Left ventricle myocardium superior (tissue), 1 donor: Measurements from ENCODE around the gene PEAK1. TPM values are rescaled to one million over a fixed set of nuclear protein-coding genes. Genes with fewer than 3 reads are reported as not detected.
"Not testable (repeated sequence)": the region's sequence is repeated elsewhere in the genome, so short reads cannot be mapped to it uniquely, and the experiment has no call there.

Source experiments
- ATAC-seq: fragments of 200-7000 bp; cut with Tn5 transposase; one replicate; pipeline ENCODE4 v1.9.1; 2020; ENCODE audit warnings: mild to moderate bottlenecking, moderate library complexity
- DNase-seq: peaks from one replicate; pipeline ENCODE4 v3.0.0-alpha.2; 2020
- intact Hi-C: fragments of 100-400 bp; cut with micrococcal nuclease; formaldehyde crosslinking; loops from one replicate; pipeline ENCODE4 v1.11.0; 2022
- total RNA-seq: library from RNA; stranded (reverse); fragmentation: NEBNext Ultra II Directional; extraction: Animal tissue kit (Norgen Biotek cat#: 25700); gene quantifications from one replicate; pipeline ENCODE4 v1.2.1, GENCODE V29; 2021
- donor health status: DM: no; HTN: yes; CAD: no; lungs with severe emphysema.

Gene PEAK1
- total RNA-seq, 1 donor from 2014 or later = 67.4 TPM

DNA sequence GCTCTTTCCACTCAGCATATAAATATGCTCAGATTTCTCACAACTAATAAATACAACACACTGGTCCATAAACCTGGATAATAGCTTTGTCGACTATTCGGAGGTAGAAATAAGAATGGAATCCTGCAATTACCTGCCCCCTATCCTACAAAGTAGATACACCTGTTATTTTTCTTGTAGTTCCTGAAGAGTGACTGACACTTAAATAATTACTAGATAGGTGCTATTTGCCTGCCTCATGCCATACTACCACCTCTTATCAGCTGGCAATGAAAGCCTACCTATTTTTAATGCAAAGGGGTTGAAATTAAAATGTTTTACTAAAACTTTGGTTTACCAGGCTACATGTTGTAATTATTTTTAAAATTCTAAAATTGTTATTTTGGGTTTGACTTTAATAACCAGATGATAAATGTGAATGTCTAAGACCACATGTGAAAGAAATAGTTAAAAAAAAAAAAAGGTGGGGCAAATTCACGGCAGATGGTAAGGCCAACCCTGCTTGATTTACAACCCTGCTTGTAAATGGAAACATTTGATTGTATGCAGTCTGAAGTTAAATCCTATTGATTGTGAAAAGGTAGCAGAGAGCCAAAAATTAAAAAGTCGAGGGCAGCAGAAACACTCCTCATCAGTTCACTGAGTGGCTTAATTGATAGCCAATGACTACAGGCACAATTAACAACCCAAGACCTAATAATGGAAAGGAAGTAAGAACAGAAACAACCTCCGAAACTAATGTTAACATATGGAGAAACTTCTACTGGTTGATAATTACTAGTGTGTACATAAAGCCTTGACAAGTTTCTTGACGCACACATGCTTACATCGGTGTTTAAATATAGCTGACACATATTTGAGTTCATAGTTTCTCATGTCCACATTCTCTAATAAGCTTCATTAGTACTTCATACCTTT, 8.9 kb downstream of the PEAK1 start:
- ATAC-seq = no peak
- no peak for DNase-seq
- intact Hi-C loops = loop anchor here (10.0 kb wide), 1 partner anchor 286 kb away; no protein-coding TSS in a partner anchor

DNA sequence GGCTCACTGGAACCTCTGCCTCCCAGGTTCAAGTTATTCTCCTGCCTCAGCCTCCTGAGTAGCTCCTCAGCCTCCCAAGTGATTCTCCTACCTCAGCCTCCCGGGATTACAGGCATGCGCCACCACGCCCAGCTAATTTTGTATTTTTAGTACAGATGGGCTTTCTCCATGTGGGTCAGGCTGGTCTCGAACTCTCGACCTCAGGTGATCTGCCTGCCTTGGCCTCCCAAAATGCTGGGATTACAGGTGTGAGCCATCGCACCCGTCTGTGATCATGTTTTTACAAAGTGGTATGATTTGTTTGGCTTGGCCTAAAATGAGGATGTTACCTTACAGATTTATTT, 9.8 kb downstream of the PEAK1 start:
- intact Hi-C loops = loop anchor here (10.0 kb wide), 1 partner anchor 285 kb away; no protein-coding TSS in a partner anchor
- ATAC-seq, DNase-seq: not testable (repeated sequence)

DNA sequence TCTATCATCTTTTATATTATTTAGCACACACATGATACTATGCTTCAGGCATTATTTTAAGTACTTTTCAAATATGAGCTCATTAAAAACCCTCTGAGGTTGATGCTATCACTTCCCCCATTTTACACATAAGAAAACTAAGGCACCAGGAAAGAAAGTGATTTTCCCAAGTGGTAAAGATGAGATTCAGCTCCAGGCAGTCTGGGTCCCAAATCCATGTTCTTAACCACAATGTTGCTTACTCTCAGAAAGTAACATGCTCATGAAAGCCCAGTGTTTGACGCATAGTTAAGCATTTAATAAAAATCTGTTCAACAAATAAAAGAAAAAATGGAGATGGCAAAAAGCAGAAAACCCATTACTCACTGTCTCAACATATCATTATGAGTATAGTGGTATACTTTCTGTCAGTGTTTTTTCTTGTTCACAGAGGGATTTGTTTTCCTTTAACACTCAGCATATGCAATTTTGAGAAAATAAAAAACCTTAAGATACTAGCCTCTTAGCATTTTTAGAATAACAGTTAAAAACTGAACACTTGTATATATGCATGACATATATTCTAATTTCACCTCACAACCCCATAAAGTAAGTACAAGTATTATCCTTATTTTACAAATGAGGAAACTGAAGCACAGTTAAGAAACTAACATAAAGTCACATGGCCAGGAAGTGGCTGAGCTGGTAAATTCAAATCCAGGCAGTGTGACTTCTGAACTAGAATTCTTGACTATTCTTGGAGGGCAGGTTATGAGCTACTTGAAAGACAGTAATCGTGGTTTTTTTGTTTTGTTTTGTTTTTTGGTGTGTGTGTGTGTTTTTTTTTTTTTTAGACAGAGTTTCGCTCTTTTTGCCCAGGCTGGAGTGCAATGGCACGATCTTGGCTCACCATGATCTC, 10.4 kb downstream of the PEAK1 start:
- ATAC-seq (peak; percentile 30), DNase-seq (no peak)
- intact Hi-C loops = loop anchor here (10.0 kb wide), 1 partner anchor 285 kb away; no protein-coding TSS in a partner anchor

DNA sequence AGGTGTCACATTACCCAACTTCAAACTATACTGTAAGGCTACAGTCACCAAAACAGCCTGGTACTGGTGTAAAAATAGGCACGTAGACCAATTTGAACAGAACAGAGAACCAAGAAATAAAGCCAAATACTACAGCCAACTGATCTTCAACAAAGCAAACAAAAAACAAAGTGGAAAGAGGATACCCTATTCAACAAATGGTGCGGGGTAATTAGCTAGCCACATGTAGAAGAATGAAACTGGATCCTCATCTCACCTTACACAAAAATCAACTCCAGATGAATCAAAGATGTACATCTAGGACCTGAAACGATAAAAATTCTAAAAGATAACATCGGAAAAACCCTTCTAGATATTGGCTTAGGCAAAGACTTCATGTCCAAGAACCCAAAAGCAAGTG, 13.1 kb downstream of the PEAK1 start:
- DNase-seq (no peak), ATAC-seq (no peak)
- intact Hi-C loops = no loop called here

DNA sequence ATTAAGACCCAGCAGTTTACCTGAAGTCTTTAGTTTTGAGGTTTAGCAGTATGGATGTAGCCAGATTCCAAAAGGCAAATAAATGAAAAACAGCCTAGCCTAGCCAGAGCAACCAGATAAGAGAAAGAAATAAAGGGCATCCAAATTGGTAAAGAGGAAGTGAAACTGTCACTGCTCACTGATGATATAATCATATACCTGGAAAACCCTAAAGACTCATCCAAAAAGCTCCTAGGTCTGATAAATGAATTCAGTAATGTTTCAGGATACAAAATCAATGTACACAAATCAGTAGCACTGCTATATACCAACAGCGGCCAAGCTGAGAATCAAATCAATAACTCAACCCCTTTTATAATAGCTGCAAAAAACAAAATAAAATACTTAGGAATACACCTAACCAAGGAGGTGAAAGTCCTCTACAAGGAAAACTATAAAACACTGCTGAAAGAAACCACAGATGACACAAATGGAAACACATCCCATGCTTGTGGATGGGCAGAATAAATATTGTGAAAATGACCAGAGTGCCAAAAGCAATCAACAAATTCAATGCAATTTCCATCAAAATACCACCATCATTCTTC, 13.6 kb downstream of the PEAK1 start:
- DNase-seq, intact Hi-C loops, ATAC-seq: not testable (repeated sequence)

DNA sequence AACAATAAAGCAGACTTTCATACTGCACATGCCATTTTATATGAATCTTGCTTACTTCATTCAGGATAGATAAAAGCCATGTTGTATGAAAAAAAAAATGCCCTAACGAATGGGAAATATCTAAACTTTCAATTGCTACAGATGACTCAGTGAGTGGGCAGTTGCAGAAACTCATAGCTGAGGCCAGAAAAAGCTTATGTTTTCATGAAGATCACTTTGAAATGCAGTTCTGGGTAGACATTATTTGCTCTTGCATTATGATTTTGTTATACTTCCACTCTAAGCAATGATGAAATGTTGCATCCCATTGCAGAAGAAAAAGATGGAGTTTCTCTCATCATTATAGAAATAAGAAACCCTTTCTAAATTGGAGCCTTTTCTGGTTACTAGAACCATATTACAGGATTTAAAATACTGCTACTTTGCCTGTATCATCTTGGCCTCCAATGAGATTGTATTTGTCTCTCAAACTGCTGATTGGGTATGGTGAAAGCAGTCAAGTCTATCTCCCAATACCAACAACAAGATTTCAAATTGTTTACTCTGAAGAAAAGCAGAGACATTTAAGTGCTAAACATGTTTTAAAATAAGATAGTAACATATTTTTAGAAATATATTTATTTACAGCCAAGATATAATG, 17.0 kb downstream of the PEAK1 start:
- no peak for DNase-seq
- no peak for ATAC-seq
- intact Hi-C loops = no loop called here

DNA sequence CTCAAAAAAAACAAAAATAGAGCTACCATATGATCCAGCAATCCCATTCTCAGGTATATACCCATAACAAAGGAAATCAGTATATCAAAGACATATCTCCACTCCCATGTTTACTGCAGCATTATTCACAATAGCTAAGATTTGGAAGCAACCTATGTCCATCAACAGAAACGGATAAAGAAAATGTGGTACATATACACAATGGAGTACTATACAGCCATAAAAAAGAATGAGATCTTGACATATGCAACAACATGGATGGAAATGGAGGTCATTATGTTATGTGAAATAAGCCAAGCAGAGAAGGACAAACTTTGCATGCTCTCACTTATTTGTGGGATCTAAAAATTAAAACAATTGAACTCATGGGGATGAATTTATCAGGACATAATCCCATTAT, 19.6 kb downstream of the PEAK1 start:
- no peak for ATAC-seq
- DNase-seq = no peak
- intact Hi-C loops = no loop called here

DNA sequence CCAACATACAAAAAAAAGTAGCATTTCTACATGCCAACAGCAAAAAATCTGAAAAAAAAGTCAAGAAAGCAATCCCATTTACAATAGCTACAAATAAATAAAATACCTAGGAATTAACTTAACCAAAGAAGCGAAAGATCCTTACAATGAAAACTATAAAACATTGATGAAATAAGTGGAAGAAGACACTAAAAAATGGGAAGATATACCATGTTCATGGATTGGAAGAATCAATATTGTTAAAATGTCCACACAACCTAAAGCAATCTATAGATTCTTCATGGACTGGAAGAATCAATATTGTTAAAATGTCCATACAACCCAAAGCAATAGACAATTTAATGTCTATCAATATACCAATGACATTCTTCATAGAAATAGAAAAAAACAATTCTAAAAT, 21.0 kb downstream of the PEAK1 start:
- ATAC-seq = no peak
- intact Hi-C loops = no loop called here

DNA sequence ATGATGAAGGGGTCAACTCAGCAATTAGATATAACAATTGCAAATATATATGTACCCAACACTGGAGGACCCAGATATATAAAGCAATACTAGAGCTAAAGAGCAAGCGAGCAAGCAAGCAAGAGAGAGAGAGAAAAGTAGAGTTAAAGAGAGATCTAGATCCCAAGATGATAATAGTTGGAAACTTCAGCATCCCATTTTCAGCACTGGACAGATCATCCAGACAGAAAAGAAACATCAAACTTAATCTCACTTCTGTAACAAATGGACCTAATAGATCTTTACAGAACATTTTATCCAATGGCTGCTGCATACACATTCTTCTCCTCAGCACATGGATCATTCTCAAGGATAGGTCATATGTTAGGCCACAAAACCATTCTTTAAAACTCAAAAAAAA, 23.2 kb downstream of the PEAK1 start:
- ATAC-seq = no peak
- DNase-seq = no peak
- intact Hi-C loops = no loop called here

More for the DNA sequence above, 21.0 kb downstream of the PEAK1 start:
- DNase-seq = no peak

DNA sequence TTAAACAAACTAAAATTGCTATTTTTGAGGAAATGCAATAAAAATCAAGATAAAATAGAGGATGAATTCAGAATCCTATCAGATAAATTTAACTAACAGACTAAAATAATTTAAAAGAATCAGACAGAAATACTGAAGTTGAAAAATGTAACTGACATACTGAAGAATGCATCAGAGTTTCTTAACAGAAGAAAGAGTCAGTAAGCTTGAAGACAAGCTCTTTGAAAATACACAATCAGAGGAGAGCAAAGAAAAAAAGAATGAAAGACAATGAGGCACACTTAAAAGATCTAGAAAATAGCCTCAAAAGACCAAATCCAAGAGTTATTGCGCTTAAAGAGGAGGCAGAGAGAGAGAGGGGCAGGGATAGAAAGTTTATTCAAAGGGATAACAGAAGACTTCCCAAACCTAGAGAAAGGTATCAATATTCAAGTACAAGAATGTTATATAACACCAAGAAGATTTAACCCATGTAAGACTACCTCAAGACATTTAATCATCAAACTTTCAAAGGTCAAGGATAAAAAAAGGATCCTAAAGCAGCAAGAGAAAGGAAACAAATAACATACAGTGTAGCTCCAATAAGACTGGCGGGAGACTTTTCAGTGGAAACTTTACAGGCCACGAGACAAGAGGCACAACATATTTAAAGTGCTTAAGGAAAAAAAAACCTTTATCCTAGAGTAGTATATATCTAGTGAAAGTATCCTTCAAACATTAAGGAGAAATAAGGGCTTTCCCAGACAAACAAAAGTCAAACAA, 24.7 kb downstream of the PEAK1 start:
- intact Hi-C loops = no loop called here
- DNase-seq = no peak
- ATAC-seq = no peak

DNA sequence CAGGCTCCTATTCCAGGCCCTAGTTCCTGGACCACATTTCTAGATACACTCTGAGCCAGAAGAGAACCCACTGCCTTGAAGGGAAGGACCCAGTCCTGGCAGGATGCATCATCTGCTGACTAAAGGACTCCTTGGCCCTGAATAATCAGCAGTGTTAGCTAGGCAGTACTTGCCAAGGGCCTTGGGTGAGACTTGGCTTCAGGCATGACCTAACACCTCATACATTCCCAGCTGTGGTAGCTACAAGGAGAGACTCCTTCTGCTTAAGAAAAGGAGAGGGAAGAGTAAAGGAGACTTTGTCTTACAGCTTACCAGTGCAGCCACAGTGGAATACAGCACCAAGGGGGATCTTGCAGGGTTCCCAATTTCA, 26.4 kb downstream of the PEAK1 start:
- intact Hi-C loops = no loop called here
- ATAC-seq (peak; percentile 18), DNase-seq (no peak)

DNA sequence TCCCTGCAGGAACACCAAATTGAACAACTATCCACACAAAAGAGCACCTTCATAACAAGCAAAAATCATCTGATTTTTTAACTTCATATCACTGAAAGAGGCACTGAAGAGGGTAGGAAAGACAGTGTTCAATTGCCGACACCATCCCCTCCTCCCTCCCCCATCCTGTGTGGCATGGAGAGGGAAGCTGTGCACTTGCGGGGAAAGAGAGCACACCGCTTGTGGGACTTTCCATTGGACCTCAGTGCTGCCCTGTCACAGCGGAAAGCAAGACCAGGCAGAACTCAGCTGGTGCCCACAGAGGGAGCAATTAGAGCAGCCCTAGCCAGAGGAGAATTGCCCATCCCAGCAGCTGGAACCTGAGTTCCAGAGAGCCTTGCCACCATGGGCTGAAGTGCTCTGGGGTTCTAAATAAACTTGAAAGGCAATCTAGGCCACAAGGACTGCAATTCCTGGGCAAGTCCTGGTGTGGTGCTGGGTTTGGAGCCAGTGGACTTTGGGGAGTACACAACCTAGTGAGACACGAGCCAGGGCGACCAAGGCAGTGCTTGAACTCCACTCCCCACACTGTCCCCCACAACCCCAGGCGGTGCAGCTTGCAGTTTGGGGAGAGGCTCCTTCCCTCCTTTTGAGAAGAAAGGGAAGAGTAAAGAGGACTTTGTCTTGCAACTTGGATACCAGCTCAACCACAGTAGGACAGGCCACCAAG, 27.0 kb downstream of the PEAK1 start:
- intact Hi-C loops = no loop called here
- ATAC-seq (no peak), DNase-seq (no peak)

DNA sequence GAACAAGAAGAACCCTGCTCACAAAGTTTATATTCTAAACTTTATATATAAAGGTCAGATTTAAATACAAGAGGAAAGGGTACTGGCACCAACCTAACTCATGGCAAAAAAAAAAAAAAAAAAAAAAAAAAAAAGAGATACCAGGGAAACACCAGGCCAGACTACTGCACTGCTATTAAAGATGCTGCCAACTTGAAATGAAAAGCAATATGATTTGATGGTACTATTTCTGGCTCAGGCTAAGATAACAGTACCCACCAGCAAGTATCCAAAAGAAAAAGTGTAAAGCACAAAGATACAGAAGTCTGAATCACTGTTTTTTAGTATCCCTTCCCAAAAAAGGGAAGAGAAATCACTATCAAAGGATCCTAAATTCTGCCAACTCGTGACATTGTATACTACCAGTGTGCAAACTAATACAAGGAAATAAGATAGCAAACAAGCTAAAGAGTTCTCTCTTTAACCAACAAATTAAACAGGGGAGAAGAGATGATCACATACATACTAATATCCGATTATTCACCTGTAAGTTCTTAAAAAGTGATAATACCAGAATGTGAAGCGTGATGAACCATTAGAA, 28.4 kb downstream of the PEAK1 start:
- ATAC-seq = peak; percentile 79
- DNase-seq = no peak
- intact Hi-C loops = no loop called here

DNA sequence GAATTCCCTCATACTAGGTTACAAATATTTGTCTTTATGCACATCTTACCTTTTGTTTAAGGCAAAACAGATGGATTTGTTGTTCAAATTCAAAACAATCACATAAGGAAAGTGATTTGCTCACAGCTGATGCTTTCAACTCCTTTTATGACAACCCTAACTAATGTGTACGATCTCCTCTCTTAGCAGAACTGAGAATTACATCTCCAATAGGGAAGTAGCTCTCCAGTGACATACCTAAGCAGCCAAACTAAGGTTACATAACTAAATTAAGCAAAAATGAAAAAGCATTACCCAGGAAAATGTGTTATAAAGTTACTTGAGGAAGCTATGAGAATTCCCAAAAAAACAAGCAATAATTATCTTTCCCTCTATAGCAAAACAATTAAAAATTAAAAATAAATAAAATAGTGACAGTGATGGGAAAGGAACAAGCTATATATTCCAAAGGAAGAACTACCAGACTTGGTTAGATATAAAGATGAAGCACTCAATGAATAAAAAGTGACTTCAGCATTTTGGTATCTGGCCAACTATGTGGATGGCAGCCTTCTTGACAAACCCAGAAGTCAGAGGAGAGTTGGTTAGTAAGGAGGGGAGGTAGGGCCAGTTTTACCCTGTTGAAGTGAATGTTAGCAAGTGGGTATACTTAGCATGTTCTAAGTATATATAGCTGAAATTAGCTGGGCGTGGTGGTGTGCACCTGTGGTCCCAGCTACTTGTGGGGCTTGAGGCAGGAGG, 32.4 kb downstream of the PEAK1 start:
- no peak for DNase-seq
- intact Hi-C loops = no loop called here
- ATAC-seq = no peak

DNA sequence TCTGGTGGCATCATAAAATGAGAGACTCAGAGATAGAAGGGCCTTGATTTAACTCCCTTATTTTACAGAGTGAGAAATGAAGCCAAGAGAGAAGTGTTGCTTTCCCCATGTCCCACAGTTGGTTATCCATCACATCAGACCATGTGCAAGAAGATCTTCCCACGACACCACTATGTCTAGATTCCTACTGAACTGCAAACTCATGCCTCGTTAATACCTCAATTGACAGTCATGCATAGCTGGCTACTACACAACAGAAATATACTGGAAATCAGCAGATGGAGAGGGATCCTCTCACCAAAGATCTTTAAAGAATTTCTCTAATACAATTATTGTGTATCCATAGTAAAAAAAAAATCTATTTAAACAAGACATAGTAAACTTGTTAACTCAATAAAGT, 33.3 kb downstream of the PEAK1 start:
- intact Hi-C loops = no loop called here
- ATAC-seq = no peak
- no peak for DNase-seq

DNA sequence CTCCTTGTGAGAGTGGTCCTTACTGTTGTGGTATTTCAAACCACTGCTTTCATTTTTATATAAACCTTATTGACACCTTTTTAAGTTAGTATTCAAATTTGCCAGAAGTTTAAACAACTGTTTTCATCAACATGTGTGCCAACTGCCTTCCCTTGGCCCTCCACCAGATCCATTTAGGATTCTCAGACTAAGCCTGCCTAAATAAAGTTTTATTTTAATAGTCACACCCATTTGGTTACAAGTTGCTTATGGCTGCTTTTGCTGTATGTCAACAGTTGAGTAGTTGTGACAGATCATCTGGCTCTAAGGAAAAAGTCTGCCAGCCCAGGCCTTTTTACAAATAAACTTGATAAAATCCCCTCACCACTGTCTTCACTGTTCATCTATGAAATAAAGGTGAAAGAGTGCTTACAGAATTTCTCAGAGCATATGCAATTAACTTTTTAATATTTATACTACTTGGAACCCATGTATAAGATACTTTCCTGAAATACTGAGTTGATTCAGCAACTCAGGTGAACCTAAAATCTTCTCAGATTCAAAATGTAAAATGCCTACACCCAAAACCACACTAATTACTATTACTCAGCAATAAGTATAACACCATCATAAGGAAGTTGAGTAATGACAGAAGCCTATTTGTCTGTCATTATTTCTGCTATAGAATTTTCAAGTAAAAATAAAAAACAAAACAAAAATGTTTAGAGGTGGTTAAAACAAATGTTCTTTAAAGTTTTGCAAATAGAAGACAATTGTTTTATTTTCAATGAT, 35.1 kb downstream of the PEAK1 start:
- ATAC-seq (no peak), DNase-seq (no peak)
- intact Hi-C loops = no loop called here
